Tibial nerve (tissue), 4 donors: ENCODE results near the gene MAPK6.
"Not testable (repeated sequence)": the region's sequence is repeated elsewhere in the genome, so short reads cannot be mapped to it uniquely, and the experiment has no call there.

Experiments used
- CTCF ChIP-seq, 5 experiments: fragments of 200-600 bp in 3 of 5; fragments of 450-650 bp in 2 of 5; sonication (generic) in 3 of 5; IDR thresholded peaks; one replicate each; pipeline ENCODE4 v1.5.1; 2016 to 2019; ENCODE audit warnings: antibody characterized with exemption in 5 of 5, mild to moderate bottlenecking in 3 of 5, moderate library complexity in 2 of 5
- EP300 ChIP-seq, 2 donors: sonication (generic); formaldehyde crosslinking; IDR thresholded peaks; one replicate each; pipeline ENCODE4 v1.6.1; 2017; ENCODE audit warnings: antibody characterized with exemption in 2 of 2, mild to moderate bottlenecking in 1 of 2
- POLR2A ChIP-seq, 2 donors: fragments of 450-650 bp; IDR thresholded peaks; one replicate each; pipeline ENCODE4 v1.6.1; 2017; ENCODE audit warnings: antibody characterized with exemption in 2 of 2, mild to moderate bottlenecking in 2 of 2, moderate library complexity in 2 of 2

GRCh38 chr15:52096536-52096935 is 77.5 kb downstream of the MAPK6 start:
- not testable (repeated sequence) for TF ChIP-seq POLR2A, CTCF, EP300 (IDR thresholded peaks at IDR 0.05)
